ENCODE data around the gene FPR1.

The FPR1 gene, protein sequence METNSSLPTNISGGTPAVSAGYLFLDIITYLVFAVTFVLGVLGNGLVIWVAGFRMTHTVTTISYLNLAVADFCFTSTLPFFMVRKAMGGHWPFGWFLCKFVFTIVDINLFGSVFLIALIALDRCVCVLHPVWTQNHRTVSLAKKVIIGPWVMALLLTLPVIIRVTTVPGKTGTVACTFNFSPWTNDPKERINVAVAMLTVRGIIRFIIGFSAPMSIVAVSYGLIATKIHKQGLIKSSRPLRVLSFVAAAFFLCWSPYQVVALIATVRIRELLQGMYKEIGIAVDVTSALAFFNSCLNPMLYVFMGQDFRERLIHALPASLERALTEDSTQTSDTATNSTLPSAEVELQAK
- total RNA-seq: 0 to 0.15 (median 0) reads per million in 4 donors

- DNase-seq: no peak
Measured at GRCh38 chr19:51751655-51752054, at the start of gene FPR1. Gene FPR1, minus strand, starts transcription at chr19:51751878. Its CDS starts 4,884 bp downstream, at chr19:51746994.

DNA sequence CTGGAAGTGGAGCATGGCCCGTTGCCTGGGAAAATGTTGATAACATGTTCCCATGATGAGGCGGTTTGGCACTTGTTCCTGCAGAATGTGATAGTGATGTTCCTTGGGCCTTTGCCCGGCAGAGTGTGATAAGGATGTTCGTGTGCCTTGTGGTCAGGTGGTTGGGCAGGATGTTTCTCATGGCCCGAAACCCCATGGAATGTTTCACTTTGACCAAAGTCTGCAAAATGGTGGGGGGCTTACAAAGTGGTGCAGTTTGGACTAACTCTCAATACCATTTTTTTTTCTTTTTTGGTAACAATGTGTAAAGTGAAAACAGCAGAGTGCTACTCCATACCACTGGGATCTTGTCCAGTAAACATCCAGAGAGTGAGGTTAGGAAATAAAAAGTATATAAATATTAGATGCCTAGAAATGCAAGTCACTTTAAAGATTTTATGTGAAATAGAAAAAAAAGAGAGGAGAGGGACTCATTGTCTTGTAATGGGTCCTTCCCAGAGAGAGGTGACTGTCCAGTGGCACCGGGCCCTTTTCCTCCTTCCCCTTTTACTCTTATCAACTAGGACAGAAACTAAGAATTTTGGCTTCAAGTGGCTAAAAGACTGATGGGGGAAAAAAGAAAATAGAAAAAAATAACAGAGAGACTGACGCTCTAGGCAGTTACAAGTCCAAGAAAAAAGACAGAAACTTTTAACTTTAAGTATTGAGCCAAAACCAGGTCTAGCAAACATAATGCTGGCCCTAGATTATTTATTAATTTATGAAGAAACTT, 49.0 kb upstream of the FPR1 start:
- no peak for DNase-seq

DNA sequence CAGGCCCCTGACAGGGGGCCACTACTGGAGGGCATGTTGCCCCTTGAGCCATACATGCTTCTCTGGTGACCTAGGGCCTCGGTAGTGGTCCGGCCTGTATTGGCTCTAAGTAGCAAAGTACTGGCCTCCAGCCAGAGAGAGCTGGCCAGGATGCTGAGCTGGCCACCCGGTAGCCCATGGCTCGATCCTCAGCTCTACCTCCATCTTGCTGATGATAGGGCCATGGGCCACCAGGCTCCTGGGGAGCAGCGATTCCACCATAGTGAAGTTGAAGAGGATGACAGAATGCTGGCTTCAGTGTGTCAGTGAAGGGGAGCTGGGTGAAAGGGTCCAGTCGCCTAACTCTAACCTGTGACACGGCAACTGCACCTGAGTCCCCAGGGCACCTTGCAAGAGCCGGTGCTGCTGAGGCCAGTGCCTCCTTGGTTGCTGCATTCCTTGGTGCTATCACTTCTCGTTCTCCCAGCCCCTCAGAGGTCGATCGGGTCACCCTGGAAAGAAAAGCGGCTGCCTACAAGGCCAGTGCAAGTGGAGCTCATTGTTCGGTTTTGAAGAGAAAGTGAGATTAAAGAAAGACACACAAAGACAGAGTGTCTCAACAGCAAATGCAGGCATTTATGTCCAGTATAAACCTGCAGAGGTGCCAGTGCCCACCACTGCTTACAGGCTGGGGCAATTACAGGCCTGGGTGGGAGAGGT, 48.2 kb upstream of the FPR1 start:
- DNase-seq: no peak

- DNase-seq: no peak
Measured at GRCh38 chr19:51799034-51799773, 47.5 kb upstream of the FPR1 start.

DNA sequence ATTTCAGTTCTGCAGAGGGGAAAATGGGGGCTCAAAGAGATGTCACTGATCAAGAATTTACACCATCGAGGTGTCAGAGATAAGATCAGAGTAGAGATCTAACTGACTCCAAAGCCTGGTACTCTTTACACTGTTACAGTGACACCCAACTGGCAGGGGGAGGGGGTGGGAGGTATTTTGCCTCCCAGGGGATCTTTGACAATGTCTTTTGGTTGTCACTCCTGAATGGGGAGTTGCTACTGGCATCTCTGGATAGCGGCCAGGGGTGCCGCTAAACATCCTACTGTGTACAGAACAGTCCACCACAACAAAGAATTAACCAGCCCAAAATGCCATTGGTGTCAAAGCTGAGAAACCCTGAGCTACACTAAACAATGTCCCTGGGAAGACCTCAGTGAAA, 46.4 kb upstream of the FPR1 start:
- DNase-seq: no peak

DNA sequence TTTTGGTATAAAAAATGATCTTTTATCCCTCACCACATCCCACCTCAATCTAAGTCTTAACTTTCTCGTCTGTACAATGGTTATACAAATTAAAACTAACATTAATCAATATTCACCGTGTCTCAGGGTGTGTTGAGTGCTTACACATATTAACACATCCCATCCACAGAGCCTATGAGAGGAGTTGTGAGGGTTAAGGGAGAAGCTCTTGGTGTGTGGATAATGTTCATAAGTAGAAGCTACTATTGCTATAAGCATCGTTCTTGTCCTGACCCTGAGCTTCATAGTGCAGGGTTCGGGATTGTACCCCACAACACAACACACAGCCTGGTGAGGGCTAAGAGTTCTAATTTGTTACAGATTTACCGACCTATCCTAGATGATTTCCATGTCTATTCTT, 45.8 kb upstream of the FPR1 start:
- no peak for DNase-seq

DNA sequence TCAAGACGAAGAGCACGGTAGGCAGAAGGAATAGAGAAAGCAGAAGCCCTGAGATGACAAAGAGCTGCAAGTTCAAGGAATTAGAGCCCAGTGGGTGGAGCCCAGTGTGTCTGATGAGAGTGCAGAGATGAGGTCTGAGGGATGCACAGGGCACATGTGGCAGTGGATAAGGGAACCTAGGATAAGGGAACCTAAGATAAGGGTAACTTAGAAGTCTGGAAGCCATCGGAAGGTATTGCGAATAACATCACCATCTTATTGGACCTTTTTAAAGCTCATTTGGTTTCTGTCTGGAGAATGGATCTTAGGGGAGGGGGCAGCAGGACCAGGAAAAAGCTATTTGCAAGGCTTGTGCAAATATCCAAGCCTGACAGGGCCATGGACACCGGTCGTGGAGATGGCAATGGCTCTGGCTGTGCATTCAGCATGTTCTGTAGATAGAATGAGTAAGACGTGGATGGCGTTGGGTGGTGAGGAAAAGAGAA, 44.6 kb upstream of the FPR1 start:
- no peak for DNase-seq

- DNase-seq: no peak
Measured at GRCh38 chr19:51794885-51795490, 43.3 kb upstream of the FPR1 start, which contains the start of gene FPR3. Gene FPR3, plus strand, starts transcription at chr19:51795157. Its CDS starts 28,592 bp downstream, at chr19:51823749.

DNA sequence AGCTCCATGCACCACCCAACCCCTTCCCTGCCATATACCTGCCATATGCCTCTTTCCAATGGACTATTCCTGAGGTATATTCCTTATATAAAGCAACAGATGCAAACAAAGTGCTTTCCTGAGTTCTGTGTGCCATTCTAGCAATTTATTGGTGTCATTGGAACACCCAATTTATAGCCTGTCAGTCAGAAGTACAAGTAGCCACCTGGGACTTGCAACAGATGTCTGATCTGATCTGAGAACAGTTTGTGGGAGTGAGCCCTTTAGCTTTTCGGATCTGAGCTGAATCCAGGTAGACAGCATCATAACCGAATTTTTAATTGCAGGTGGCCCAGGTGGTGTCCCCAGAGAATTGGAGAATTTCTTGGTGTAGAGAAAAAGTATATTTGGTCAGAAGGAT, 42.3 kb upstream of the FPR1 start:
- no peak for DNase-seq

DNA sequence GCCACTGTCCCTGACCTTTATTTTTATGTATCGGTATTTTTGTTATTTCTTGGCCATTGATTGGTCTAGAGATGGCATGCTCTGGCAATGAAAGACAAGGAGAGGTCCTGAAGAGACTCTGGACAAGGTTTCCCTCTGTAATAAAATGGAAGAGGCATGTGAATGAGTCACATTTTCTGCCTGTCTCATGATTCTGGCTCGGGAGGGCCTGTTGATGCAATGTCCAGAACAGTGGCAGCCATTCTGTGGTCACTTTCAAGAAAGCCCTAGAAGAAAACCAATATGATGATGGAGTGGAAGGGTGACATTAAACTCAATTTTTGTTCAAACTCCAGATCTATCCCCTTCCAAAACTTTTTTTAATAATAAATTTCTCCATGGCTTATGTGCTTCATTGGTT, 41.3 kb upstream of the FPR1 start:
- no peak for DNase-seq

- DNase-seq: no peak
Measured at GRCh38 chr19:51789061-51789795, 37.5 kb upstream of the FPR1 start.

- DNase-seq: no peak
Measured at GRCh38 chr19:51788029-51788428, 36.4 kb upstream of the FPR1 start.

DNA sequence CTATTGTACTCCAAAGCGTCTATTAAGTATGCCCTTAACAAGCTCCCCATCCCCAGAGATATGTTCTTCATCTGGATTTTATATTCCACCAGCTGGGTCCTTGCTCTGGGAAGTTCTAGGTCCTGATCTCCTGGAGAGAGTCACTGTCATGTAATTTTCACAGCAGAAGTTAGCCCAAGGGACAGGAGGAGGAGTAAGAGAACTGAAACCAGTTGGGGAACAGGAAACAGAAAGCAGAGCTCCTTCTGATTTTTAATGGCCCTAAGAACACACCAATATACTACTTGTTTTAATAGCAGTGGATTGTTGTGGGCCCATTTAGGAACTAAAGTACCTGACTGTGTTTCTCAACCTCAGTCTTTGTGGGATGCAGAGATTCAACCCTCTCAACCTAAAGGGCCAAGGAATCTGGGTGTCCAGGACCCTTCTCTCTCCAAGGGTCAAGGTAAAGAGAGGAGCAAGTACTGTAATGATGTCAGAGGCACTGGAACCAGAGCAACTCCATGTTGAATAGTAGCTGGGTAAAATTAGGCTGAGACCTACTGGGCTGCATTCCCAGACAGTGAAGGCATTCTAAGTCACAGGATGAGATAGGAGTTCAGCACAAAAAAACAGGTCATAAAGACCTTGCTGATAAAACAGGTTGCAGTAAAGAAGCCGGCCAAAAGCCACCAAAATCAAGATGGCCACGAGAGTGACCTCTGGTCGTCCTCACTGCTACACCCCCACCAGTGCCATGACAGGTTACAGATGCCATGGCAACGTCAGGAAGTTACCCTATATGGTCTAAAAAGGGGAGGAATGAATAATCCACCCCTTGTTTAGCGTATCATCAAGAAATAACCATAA, 35.2 kb upstream of the FPR1 start:
- no peak for DNase-seq

DNA sequence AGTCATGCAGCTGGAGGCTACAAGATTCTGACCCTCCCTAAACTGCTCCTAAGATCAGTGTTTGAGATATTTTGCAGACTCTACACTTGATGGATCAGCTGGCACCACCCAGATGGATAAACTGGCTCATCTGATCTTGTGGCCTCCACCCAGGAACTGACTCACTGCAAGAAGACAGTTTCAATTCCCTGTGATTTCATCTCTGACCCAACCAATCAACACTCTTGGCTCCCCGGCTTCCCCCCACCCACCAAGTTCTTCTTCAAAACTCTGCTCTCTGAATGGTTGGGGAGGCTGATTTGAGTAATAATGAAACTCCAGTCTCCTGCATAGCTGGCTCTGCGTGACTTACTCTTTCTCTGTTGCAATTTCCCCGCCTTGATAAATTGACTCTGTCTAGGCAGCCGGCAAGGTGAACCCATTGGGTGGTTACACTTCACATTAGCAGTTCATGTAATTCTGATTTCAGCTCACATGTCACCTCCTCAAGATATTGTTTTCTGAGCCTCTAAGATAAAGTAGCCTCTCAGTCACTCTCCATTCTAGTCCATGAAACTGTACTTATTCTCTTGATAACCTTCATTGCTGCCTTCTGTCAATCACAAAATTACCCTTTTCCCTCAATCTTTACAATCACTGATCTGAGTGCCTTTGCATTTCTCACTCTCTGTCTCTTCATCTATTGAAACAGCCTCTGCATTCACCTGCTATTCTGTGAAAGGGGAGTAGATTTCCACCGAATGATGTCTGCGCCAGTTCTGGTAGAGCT, 33.4 kb upstream of the FPR1 start:
- peak in 1 of 5 donors; percentile 47 for DNase-seq

GRCh38 chr19:51784109-51784785, 32.6 kb upstream of the FPR1 start:
- no peak for DNase-seq

DNA sequence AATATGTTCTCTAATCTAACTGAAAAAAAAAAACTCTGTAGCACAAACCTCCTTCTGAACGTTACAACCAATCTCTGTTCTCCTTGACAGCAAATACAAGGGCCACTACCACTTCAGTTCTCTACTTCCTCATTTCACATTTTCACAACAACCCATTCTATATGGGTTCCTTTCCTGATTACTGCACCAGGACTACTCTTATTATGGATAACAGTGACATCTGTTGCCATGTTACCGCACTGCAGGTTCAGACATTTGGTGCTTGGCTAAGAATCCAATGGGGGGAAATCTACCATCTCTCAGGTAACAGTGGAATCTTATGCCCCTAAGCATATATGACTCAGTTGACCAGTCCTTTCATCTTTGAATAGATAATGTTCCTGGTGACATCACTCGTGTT, 31.7 kb upstream of the FPR1 start:
- no peak for DNase-seq

DNA sequence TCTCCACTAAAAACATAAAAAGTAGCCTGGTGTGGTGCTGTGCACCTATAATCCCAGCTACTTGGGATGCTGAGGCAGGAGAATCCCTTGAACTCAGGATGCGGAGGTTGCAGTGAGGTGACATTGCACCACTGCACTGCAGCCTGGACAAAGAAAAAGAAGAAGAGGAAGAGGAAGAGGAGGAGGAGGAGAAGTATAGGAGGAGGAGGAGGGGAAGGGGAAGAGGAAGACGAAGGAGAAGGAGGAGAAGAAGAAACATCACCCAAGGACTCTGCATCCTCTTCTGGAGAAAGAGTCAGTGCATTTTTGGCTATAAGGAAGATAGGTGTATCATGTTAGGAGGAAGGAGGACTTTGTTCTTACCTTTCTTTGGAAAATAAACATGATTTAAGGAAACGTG, 30.3 kb upstream of the FPR1 start:
- no peak for DNase-seq

DNA sequence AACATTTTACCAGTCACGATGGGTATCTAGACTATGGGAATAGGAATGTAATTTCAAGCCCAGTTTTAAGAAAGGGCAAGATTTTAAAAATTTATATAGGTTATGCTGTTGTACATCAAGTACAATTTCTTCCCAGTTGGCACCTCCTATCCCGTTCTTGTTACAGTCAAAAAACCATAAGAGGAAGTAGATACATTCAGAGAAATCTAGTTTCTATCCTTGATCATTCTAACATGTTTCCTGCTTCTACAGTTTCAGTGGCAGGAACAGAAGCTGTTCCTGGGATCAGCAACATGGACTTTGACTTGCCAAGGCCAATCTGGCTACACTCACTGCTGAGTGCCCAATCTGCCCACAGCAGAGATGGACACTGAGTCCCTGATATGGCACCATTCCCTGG, 28.6 kb upstream of the FPR1 start:
- DNase-seq: no peak

- DNase-seq: no peak
Measured at GRCh38 chr19:51779703-51780102, 28.0 kb upstream of the FPR1 start.

Measured in T-helper 1 cell (primary cell).